Right renal pelvis (tissue), 4 donors: ENCODE results near the gene TRIP10. TPM values are rescaled to one million over a fixed set of nuclear protein-coding genes. Genes with fewer than 3 reads are reported as not detected.
A peak's percentile ranks its signal among the peaks of the same experiment; 100 is the strongest.
"Not testable (repeated sequence)": the region's sequence is repeated elsewhere in the genome, so short reads cannot be mapped to it uniquely, and the experiment has no call there.

Experiments used
- DNase-seq, 4 donors: peaks; one replicate each; pipeline ENCODE4 v3.0.0-alpha.2; 2013; ENCODE audit warnings: low read depth in 4 of 4, low spot score in 3 of 4, missing footprints in 1 of 4
- polyA plus RNA-seq, 4 donors: library from polyadenylated mRNA; unstranded; fragments of 120-200 nt; gene quantifications; one replicate each; pipeline ENCODE4 v1.2.1, GENCODE V29; 2013; ENCODE audit not compliant: insufficient read length in 4 of 4

The TRIP10 gene
- polyA plus RNA-seq, 4 donors = 46.3 to 64.1 (median 57.8) TPM

DNA sequence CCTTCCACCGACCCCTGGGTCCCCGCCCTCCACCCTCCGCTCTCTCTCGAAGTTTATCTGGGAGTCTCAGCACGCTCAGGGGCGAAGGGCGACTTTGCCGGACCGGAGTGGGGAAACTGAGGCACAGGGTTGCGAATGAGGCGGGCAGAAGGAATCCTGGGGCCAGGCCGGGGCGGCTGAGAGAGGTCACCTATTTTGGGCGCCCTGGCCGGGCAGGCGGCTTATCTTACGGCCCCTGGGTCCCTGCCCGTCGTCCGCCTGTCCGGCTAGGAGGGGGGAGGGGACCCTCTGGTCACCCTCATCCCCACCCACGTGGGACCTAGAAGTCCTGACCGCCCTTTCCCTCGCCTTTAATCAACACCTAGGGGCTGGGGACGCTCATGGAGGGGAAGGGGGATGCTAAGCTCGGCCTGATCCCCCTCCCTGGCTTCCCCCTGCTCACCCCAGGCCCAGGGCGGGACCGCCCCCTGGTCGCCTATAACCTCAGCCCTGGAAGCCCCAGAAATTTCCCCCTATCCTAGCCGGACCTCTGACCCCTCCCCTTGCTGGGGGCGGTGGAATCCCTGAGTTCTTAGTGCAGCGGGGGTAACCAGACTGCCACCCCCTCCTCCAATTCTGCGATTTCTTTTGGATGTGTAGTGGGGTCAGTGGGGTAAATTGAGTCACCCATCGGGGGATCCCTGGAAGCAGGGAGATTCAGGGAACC lies 556 bp downstream of the TRIP10 start:
- DNase-seq = no peak

DNA sequence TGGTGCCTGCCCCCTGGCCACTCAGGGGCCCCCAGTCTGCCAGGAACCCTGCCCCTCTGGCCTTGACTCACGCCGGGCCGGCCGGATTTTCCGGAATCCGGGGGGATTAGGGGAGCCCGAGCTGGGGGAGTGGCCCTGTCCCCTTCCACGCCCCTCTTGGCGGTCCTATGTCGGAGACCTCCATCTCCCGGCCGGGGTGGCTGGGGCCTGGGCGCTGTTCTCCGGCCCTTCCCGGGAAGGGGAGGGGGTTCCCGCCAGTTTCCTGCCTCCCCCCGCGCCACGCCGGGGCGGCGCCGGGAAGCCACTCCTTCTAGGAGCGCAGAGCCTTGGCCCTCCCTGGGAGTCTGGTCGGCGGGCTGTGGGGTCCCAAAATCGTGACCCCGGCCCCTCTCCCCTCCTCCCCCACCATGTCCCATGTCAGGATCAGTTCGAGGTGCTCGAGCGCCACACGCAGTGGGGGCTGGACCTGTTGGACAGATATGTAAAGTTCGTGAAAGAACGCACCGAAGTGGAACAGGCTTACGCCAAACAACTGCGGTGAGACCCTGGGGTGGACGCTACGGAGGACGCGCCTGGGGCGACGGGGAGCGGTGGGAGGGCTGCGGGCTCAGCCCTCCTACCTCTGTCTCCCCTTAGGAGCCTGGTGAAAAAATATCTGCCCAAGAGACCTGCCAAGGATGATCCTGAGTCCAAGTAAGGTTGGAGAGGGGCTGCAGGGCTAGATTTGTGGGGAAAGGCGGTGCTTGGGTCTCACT lies 1.3 kb downstream of the TRIP10 start:
- DNase-seq = no peak

DNA sequence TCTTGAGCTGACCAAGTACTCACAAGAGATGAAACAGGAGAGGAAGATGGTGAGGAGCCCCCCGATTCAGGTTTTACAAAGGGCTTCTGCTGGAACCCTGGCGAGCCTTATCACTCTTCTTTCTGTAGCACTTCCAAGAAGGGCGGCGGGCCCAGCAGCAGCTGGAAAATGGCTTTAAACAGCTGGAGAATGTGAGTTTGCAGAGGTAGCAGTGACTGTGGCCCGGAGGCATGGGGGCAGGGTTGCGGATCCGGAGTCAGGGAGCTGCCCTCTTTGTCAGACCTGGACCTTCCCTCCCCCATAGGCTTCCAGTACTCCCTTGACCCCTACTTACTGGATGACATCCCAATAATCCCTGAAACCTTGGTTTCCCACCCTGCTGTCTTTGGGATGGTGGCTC lies 3.6 kb downstream of the TRIP10 start:
- no peak for DNase-seq

DNA sequence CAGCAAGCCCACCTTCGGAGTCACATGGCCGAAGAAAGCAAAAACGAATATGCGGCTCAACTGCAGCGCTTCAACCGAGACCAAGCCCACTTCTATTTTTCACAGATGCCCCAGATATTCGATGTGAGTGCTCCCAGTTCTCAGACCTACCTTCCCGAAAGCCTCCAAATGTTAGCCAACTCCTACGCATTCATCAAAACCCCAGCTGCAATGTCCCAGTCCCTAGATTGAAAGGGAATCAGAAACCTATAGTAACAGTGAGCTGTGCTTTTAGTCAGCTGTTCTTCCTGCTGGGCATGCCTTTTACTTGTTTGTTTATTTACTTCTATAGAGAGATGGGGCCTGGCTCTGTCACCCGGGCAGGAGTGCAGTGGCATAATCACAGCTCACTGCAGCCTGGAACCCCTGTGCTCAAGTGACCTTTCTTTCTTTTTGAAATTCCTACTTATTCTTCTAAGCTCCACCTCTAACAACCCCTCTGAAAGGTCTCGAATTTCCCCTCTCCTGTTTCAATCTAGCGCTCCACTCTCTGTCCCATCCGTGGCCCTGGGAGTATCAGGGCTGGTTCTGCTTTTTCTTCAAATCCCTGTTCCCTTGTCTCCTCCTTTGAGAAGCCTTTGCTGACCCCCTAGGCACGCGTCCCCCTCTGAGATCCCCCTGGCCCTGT lies 4.4 kb downstream of the TRIP10 start:
- DNase-seq = no peak

DNA sequence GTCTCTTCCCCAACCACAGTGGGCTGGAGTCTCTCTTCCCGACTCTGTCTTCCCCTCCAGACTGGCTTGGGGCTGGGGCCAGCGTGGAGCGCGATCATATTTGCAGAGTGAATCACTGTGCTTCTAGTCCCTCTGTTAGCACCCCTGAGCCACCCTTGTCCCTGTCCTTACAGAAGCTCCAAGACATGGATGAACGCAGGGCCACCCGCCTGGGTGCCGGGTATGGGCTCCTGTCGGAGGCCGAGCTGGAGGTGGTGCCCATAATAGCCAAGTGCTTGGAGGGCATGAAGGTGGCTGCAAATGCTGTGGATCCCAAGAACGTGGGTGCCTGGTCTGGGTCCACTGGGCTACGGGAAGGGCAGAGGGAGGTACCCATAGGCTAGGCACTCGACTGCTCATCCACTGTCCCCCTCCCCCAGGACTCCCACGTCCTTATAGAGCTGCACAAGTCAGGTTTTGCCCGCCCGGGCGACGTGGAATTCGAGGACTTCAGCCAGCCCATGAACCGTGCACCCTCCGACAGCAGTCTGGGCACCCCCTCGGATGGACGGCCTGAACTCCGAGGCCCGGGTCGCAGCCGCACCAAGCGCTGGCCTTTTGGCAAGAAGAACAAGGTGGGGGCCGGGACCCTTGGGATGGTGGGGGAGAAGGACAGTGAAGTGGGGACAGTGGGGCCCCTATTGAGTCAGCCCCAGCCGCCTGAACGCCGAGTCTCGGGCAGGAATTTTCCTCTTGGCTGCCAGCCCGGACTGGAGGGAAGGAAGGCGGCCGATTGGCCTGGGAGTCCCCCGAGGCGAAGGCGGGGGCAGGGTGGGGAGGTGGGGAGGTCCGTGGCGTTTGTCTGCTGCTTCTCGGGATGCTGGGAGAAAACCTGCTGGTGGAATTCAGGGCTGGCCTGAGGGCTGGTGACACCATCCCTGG lies 5.2 kb downstream of the TRIP10 start:
- DNase-seq = peak in 3 of 4 donors; percentile 64 to 85 (median 80)

DNA sequence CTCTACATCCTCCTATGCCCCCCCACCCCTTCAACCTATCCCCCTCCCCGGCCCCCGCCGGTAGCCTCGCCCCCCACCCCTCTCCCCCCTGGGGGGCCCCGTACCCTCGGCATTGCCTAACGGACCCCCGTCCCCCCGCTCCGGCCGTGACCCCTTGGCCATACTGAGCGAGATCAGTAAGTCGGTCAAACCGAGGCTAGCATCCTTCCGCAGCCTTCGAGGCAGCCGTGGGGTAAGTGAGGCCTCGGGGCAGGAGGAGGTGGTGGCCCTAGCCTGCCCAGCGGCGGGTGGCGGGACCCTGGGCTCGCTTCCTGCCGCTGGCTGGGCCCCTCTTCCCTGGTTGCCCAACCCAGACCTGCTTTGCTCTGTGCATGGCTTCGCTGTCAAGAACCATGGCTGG lies 6.5 kb downstream of the TRIP10 start:
- DNase-seq = no peak

DNA sequence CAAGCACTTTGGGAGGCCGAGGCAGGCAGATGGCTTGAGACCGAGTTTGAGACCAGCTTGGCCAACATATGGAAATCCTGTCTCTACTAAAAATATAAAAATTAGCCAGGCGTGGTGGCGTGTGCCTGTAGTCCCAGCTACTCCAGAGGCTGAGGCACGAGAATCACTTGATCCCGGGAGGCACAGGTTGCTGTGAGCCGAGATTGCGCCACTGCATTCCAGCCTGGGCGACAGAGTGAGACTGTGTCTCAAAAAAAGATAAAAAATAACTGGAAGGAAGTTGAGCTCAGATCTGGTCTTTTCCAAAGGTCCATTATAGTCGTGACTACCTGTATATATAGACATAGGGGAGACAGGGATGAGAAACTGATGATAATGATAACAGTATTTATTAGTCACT lies 9.1 kb downstream of the TRIP10 start:
- DNase-seq = not testable (repeated sequence)

DNA sequence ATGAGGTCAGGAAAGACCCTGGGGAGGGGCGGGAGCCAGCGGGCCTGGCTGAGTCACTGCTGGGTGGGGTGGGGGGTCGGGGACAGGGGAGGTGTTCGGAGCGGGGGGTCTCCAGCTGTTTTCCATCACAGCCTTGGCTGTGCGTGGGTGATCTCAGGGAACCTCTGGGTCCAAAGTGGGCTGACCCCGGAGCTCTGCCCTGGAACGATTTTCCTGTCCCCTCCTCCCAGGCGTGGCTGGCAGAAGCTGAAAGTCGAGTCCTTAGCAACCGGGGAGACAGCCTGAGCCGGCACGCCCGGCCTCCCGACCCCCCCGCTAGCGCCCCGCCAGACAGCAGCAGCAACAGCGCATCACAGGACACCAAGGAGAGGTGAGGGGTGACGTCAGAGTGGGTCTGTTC lies 10.6 kb downstream of the TRIP10 start:
- DNase-seq = no peak

DNA sequence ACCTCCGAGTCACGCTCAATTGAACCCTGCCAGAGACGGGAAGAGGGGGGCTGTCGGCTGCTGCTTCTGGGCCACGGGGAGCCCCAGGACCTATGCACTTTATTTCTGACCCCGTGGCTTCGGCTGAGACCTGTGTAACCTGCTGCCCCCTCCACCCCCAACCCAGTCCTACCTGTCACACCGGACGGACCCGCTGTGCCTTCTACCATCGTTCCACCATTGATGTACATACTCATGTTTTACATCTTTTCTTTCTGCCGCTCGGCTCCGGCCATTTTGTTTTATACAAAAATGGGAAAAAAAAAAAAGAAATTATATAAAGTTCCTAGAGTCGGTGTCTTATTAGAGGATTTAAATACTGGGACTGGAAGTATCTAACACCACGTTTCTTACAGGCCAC lies 11.7 kb downstream of the TRIP10 start:
- no peak for DNase-seq

DNA sequence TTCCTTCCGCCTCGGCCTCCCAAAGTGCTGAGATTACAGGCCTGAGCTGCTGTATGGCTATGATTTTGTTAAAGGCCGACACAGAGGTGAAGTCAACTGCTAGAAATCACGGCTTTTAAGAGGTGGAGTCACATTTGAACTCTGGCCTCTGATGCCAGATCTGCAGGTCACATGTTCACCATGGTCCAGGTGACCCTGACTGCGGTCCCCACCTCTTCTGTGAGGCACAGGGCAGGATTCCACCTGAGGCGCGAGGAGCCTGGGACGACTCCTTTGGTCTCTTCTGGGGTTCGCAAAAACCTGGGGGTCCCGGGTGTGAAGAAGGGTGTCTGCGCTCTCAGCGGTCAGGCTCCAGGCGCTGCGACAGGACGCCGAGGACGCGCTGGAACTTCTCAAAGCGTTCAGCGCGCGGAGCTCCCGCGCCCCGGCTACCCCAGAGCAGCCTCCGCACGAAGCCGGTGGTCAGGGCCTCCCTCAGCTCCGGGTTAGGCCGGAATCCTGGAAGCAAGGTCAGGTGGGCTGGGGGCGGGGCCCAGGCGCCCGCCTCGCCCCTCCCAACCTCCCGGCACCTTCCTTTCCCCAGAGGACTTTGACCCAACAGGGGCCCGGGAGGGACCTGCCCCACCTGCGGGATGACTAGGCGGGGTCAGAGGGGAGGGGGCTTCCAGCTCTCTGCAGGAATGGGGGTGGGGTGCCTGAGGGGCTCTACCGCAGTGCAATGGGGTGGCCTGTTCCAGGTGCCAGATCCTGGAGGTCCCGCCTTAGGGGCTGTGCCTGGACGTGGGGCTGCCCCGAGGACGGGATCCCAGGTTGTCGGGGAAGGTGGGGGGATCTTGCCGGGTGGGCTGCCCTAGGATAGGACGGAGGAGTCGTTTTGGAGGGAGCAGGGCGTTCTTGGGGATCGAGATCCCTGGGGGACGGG lies 13.0 kb downstream of the TRIP10 start:
- no peak for DNase-seq

DNA sequence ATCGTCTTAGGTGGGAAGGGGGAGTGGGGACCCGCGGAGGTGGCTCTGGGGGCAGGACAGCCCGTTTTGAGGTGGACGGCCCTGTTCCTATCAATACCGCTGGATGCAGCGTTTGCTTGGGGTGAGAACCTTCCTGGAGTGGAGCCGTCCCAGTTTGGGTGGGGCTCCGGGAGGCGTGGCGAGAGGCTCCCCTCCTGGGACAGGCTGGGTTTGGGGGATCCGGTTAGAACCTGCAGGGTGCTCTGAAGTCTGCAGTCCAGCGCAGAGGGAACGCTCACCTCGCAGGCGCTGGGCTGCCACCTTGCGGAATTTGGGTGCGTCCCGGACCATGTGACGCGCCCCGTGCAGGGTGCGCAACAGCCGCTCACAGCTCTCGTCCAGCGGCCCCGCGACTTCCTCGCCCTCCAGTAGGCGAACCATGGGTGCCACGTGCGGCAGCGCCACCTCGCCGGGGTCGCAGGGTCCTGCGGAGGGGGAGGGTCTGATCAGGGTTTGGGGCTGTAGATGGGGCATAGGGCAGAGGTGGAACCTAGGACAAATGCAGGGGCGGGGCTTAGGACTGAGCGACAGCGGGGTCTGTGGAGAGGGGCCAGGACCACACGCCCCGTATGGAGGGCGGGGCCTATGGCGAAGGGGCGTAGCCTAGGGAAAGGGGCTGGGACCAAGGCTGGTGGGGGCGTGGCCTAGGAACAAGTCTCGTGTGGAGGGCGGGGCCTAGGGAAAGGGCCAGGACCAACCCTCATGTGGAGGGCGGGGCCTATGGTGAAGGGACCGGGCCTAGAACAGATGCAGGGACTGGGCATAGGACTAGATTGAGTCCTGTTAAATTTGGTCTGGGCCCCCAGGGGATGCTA lies 13.9 kb downstream of the TRIP10 start:
- peak in 1 of 4 donors; percentile 49 for DNase-seq

DNA sequence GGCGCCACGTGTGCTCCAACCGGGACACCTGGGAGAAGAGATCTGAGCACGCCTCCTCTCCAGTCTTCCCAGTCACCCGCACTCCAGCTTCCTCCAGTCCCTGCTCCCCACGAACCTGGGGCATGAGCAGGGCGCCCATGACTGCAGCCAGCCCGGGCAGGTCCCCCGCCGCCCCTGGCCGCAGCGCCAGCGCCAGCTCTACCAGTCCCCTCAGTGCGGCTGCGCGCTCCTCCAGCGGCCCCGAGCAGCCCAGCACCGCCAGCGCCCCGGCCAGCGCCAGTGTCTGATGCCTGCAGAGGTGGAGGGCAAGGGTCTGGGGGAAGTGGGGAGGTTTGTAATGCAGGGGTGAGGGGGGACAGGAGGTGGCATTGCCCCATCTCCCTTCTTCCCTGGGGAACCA lies 14.7 kb downstream of the TRIP10 start:
- no peak for DNase-seq

DNA sequence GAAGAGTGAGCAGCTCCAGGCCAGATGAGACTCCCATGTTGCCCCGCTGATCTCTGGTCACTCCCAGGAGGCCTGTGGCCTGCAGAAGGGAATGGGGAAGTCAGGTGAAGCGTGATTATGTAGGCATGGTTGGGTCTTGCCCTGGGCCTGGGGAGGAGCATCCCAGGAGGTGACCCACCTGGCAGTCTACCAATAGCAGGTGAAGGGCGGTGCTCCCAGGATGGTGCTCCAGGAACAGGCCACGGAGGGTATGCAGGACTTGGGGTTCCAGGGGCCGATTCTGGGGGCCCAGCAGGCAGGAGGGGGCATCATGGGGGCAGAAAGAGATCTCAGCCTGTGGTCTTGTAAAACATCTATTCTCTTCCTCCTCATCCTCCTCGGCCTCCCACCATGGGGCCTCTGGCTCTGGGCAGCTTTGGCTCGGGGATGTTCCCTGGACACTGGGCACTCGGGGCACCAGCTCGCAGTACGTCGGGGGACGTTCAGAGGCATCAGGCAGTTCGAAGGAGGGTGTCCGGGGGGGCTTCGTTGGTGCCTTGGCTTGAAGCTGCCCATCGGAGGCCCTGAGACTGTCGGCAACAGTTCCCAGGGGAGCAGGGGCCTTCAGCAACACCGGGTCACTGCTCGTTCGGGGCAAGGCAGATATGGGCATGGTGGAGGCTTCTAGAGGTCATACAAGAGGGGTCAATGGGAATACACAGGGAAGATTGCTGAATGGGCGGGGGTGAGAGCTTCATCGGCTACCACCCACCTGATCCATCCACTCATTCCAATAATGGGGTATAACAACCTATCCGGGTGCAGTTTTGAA lies 15.4 kb downstream of the TRIP10 start:
- no peak for DNase-seq

DNA sequence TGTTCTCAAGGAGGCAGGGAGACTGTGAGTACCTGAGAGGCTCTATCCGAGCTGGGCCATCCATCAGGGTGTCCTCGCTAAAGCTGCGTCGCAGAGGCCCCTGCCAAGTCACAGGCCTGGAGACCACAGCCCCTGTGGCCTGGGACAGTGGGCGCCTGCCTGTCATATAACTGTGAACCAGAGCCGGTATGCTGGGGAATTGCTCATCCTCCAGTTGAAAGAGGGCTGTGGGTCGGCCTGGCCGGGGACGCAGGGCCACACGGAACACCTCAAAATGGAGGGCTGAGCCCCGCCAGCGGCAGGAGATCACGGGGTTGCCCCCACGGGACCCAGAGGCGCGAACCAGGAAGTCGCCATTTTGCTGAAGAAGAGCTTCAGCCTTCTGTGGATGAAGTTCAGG lies 21.1 kb downstream of the TRIP10 start:
- no peak for DNase-seq

DNA sequence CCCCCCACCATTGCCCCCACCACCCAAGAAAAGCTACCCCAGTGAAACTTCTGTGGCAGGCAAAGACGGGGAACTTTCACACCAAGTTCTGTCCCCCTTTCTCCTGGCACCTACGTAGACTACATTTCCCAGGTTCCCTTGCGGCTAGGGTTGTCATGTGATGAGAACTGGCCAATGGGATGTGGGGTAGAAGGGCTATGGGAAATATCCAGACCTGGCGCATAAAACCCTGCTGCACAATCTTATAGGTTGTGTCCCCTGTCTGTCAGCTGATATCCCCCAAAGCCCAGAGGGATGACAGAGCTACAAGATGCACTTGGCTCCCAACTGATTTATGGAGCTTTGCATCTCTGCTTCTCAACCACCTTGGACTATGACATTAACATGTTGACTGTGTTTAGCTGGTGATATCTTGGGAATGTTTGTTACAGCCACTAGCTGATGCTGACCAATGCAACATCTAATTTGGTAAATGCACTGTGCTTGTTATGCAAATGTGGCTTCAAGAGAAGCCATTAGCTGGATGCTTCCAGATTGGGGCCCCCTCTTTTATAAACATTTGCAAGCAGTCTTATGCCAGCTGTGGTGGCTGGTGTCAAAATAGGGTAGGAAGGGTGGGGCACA lies 21.7 kb downstream of the TRIP10 start:
- DNase-seq = no peak

DNA sequence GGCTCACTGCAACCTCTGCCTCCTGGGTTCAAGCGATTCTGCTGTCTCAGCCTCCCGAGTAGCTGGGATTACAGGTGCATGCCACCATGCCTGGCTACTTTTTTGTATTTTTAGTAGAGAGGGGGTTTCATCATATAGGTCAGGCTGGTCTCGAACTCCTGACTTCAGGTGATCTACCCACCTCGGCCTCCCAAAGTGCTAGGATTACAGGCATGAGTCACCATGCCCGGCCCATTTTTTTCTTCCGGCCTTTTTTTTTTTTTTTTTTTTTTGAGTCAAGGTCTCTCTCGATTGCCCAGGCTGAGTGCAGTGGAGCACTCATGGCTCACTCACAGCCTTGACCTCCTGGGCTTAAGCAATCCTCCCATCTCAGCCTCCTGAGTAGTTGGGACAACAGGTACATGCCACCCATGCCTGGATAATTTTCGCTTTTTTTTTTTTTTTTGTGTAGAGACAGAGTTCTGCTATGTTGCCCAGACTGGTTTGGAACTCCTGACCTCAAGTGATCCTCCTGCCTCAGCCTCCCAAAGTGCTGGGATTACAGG lies 22.8 kb downstream of the TRIP10 start:
- DNase-seq = not testable (repeated sequence)

DNA sequence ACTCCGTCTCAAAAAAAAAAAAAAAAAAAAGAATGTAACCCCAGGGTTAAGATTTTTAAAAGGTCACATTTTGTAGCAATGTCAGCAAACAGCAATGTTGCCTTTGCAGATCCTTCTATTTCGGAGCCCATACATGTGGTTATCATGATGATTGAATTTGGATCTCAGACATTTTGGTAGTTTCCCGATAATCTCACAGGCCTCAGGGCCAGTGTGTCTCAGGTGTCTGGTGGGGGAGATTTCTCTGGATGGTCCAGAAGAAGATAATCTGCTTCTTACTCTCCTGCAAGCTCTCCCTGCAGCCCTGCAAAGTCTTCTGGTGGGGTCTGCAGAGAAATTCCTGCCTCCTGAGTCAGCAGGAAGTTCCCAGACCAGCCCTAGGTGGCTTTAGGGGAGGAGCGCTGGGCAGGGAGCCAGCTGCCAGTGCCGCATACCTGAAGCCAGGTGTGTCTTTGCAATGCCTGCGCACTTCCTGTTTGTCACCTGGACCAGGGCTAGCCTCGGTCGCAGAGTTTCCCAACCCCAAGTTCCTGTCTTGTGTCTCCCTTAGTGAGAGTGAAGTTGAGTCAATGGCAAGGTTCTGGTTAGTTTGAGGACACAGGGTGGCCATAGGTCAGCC lies 26.4 kb downstream of the TRIP10 start:
- DNase-seq = peak in 1 of 4 donors; percentile 44
